Vagina (tissue), 2 donors: ENCODE results near the gene RGS17. TPM values are rescaled to one million over a fixed set of nuclear protein-coding genes. Genes with fewer than 3 reads are reported as not detected.

Source experiments
- DNase-seq, 2 donors: peaks; one replicate each; pipeline ENCODE4 v3.0.0-alpha.2; 2017; ENCODE audit errors: extremely low spot score in 2 of 2
- H3K27ac ChIP-seq: fragments of 200-600 bp; sonication (generic); one replicate; pipeline ENCODE4 v1.5.1; 2019
- H3K27me3 ChIP-seq: fragments of 200-600 bp; sonication (generic); one replicate; pipeline ENCODE4 v1.5.1; 2019
- H3K36me3 ChIP-seq, 2 donors: fragments of 200-600 bp; sonication (generic); one replicate each; pipeline ENCODE4 v1.5.1; 2017 to 2019
- H3K4me1 ChIP-seq: fragments of 200-600 bp; sonication (generic); one replicate; pipeline ENCODE4 v1.5.1; 2019
- H3K4me3 ChIP-seq, 2 donors: fragments of 200-600 bp; sonication (generic); 1 replicate in 1 of 2; 2 replicates in 1 of 2; pipeline ENCODE4 v1.5.1; 2016 to 2019
- H3K9me3 ChIP-seq: fragments of 200-600 bp; sonication (generic); one replicate; pipeline ENCODE4 v1.5.1; 2019
- POLR2A ChIP-seq, 2 donors: fragments of 450-650 bp; IDR thresholded peaks; one replicate each; pipeline ENCODE4 v1.6.1; 2017; ENCODE audit warnings: antibody characterized with exemption in 2 of 2, mild to moderate bottlenecking in 2 of 2, moderate library complexity in 2 of 2
- POLR2AphosphoS5 ChIP-seq, 2 donors: sonication (generic); formaldehyde crosslinking; IDR thresholded peaks; one replicate each; pipeline ENCODE4 v1.9.0; 2017; ENCODE audit warnings: antibody characterized with exemption in 2 of 2, mild to moderate bottlenecking in 2 of 2, low read depth in 1 of 2; ENCODE audit not compliant: insufficient read depth in 1 of 2
- intact Hi-C: fragments of 100-400 bp; cut with DNase I; formaldehyde crosslinking; loops from one replicate; pipeline ENCODE4 v1.15.1; 2023
- total RNA-seq: library from RNA; depleted of rRNA; stranded (reverse); fragments of >200 nt; gene quantifications from one replicate; pipeline ENCODE4 v1.2.3, GENCODE V29; 2016
- TF ChIP-seq, protein P1 (sequence below), 3 experiments: fragments of 450-650 bp in 2 of 3; fragments of 200-600 bp in 1 of 3; sonication (generic) in 1 of 3; IDR thresholded peaks; one replicate each; pipeline ENCODE4 v1.5.1; 2017 to 2019; ENCODE audit warnings: antibody characterized with exemption in 3 of 3, mild to moderate bottlenecking in 2 of 3, moderate library complexity in 2 of 3

The RGS17 gene
- total RNA-seq, 1 donor from 2014 or later = 0.25 TPM

GRCh38 chr6:153092082-153093013 lies 38.7 kb downstream of the RGS17 start:
- TF ChIP-seq, protein P1, sequence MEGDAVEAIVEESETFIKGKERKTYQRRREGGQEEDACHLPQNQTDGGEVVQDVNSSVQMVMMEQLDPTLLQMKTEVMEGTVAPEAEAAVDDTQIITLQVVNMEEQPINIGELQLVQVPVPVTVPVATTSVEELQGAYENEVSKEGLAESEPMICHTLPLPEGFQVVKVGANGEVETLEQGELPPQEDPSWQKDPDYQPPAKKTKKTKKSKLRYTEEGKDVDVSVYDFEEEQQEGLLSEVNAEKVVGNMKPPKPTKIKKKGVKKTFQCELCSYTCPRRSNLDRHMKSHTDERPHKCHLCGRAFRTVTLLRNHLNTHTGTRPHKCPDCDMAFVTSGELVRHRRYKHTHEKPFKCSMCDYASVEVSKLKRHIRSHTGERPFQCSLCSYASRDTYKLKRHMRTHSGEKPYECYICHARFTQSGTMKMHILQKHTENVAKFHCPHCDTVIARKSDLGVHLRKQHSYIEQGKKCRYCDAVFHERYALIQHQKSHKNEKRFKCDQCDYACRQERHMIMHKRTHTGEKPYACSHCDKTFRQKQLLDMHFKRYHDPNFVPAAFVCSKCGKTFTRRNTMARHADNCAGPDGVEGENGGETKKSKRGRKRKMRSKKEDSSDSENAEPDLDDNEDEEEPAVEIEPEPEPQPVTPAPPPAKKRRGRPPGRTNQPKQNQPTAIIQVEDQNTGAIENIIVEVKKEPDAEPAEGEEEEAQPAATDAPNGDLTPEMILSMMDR (IDR thresholded peaks at IDR 0.05) = no peak
- TF ChIP-seq POLR2AphosphoS5 (IDR thresholded peaks at IDR 0.05; ENCODE audit: insufficient read depth in 1 of 2, low read depth in 1 of 2) (no peak), POLR2A (IDR thresholded peaks at IDR 0.05) (no peak)
- no peaks in the 10 kb centered on the region for H3K36me3 ChIP-seq
- H3K4me1 ChIP-seq = no peaks in the 10 kb centered on the region
- no peak overlapping the region for H3K4me3 ChIP-seq
- no peak for DNase-seq
- no peaks in the 10 kb centered on the region for H3K9me3 ChIP-seq
- no peak overlapping the region for H3K27ac ChIP-seq
- no peaks in the 10 kb centered on the region for H3K27me3 ChIP-seq
- intact Hi-C loops = no loop called here

- Histone ChIP-seq H3K4me1 (no peaks in the 10 kb centered on the region), H3K27ac (no peak overlapping the region), H3K27me3 (no peaks in the 10 kb centered on the region), H3K36me3 (no peaks in the 10 kb centered on the region), H3K9me3 (no peaks in the 10 kb centered on the region), H3K4me3 (no peak overlapping the region)
- TF ChIP-seq POLR2A (IDR thresholded peaks at IDR 0.05) (no peak), POLR2AphosphoS5 (IDR thresholded peaks at IDR 0.05; ENCODE audit: insufficient read depth in 1 of 2, low read depth in 1 of 2) (no peak)
- TF ChIP-seq, protein P1 (IDR thresholded peaks at IDR 0.05) = no peak
- intact Hi-C loops = no loop called here
- DNase-seq = no peak
These were observed 40.7 kb downstream of the RGS17 start for GRCh38 chr6:153090241-153090930.

DNA sequence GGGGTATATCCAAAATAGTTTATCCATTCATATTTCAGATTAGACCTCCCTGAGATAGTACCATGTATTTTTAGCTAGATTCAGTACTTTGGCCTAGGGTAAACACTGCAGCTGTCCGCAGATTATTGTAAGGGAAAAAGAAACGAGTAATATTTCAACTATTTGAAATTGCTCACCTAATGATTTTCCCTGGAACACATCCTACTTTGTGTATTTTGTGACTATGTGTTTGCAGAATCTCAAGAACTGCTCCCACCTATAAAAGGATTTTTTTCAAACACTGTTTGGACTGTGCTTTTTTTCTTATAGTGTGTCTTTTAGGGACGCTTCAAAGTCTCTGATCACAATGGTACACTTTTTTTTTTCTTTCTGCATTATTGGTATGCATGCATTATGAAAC lies 42.3 kb downstream of the RGS17 start:
- no peak overlapping the region for H3K27ac ChIP-seq
- intact Hi-C loops = no loop called here
- H3K36me3 ChIP-seq = no peaks in the 10 kb centered on the region
- TF ChIP-seq, protein P1 (IDR thresholded peaks at IDR 0.05) = no peak
- TF ChIP-seq POLR2AphosphoS5 (IDR thresholded peaks at IDR 0.05; ENCODE audit: insufficient read depth in 1 of 2, low read depth in 1 of 2) = no peak
- TF ChIP-seq POLR2A (IDR thresholded peaks at IDR 0.05) = no peak
- no peaks in the 10 kb centered on the region for H3K4me1 ChIP-seq
- no peak for DNase-seq
- no peaks in the 10 kb centered on the region for H3K27me3 ChIP-seq
- H3K4me3 ChIP-seq = no peak overlapping the region
- H3K9me3 ChIP-seq = no peaks in the 10 kb centered on the region

DNA sequence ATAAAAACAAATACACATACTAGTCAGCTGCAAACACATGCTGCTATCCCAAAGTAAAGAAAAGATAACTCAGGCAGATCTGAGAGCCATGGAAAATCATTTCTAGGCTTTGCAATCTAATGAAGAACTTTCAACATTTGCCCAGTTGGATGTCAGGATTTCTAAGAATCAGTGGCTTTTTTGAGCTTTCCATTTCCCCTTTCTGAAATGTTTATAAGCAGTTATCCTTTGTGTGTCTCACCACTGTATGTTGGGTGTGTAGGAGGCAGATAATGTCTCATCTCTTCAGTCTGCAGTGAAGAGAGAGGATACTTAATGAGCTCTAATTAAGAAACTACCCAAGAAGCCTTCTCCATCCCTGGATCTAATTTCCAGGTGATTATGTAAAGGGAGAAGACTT lies 43.6 kb downstream of the RGS17 start:
- no peak for TF ChIP-seq POLR2A (IDR thresholded peaks at IDR 0.05)
- TF ChIP-seq, protein P1 (IDR thresholded peaks at IDR 0.05) = no peak
- no peak for TF ChIP-seq POLR2AphosphoS5 (IDR thresholded peaks at IDR 0.05; ENCODE audit: insufficient read depth in 1 of 2, low read depth in 1 of 2)

More for the DNA sequence above, 43.6 kb downstream of the RGS17 start:
- intact Hi-C loops = no loop called here
- Histone ChIP-seq H3K27ac (no peak overlapping the region), H3K4me3 (no peak overlapping the region), H3K36me3 (no peaks in the 10 kb centered on the region), H3K9me3 (no peaks in the 10 kb centered on the region), H3K27me3 (no peaks in the 10 kb centered on the region), H3K4me1 (no peaks in the 10 kb centered on the region)
- DNase-seq = no peak
